Left kidney (tissue), 2 donors: ENCODE results near the gene FNDC3B. TPM values are rescaled to one million over a fixed set of nuclear protein-coding genes. Genes with fewer than 3 reads are reported as not detected.
A peak's percentile ranks its signal among the peaks of the same experiment; 100 is the strongest.
"Not testable (repeated sequence)": the region's sequence is repeated elsewhere in the genome, so short reads cannot be mapped to it uniquely, and the experiment has no call there.

Experiments used
- DNase-seq: peaks from one replicate; pipeline ENCODE4 v3.0.0-alpha.2; 2013
- polyA plus RNA-seq: library from polyadenylated mRNA; unstranded; fragments of 120-200 nt; gene quantifications from one replicate; pipeline ENCODE4 v1.2.1, GENCODE V29; 2013; ENCODE audit not compliant: insufficient read length

The FNDC3B gene
- polyA plus RNA-seq, 1 donor: 62.2 TPM

DNA sequence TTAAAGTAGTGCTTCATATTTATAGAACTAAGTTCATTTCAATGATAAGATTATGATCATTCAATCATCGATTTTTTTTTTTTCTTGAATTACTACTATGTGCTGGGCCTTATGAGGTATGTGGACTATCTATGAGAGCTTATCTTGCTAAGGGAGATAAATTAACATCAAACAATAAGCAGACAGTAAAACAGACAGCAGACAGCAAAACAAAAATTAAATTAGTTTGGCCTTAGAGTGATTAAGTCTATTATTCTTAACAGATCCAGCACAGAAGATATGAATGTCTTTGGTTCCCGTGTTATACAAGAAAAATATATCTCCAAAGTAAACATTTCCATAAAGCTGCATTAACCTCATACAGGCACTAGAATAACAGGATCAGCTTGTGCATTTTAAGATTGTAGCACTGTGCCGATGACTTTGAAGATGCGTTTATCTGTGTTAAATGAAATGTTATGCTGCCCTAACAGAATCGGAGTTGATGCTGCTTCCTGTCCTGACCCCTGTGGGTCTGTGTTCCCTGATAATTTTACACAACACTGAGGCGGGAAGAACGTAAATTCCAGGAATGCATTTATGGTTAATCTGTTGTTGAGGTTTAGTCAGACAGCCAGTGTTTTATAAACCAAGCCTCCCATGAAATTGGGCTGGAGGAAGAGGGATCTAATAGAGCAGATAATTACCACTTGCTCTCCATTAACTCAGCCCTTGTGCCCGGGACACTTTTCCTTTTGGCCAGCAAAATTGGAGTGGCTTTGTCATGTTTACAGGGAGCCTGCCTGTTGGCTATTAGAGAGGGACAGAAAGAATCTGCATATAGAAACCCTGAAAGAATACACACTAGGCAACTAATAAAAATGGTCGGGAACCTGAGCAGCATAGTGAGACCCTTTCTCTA, 328.1 kb downstream of the FNDC3B start:
- no peak for DNase-seq

DNA sequence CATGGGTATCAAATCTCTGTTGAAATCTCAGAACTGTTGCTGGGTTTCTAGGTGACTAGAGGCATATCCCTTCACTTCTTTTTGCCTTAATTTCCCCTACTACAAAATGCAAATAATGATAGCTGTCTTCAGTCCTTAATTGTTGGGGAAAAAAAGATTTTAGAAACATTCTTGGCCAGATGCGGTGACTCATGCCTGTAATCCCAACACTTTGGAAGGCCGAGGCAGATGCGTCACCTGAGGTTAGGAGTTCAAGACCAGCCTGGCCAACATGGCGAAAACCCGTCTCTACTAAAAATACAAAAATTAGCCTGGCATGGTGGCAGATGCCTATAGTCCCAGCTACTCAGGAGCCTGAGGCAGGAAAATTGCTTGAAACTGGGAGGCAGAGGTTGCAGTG, 329.2 kb downstream of the FNDC3B start:
- DNase-seq: not testable (repeated sequence)

DNA sequence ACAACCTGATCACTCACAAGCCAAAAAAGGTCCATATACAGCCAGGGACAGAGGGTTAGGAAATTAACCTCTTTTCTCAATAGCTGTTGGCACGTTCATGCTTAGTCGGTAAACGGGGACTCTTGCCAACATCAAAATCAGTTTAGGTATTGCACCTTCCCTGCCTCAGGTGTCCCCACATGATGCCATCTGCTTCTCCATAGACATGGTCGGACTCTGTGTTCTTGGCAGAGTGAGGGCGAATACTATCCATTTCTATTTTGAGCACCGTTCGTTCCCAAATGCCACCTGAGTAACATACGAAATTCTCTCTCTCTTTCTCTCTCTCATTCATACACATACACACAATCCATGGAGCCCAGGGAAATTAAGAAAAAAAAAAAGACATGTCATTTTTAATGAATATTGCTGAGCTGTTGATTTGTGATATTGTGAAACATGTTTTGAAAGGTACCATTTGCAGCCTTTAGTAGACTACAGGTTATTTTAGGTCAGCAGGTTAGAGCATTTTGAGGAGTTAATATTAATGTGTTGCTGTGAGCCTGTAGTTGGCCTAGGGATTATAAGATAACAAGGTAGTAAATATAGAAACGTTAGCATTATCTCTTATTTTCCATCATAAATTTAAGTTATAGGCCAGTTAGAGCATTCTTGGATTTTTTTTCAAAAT, 330.3 kb downstream of the FNDC3B start:
- no peak for DNase-seq

DNA sequence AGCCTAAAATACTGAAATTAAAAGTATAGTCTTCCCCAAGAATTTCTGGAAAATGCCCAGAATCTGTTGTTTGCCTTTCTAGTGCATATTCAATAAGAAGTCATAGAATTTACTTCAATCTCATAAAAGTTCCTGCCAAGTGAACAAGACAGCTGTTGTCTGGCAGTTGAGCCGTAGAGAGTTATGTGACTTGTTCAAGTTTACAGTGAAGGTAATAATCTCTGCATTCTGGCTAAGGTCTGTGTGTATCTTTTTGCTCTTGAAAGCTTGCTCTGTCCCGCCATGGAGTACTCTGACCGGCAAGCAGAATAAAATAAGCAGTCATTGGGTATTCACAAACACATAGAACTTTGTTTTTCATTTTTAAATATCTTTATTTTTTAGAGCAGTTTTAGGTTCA, 331.0 kb downstream of the FNDC3B start:
- DNase-seq: no peak

DNA sequence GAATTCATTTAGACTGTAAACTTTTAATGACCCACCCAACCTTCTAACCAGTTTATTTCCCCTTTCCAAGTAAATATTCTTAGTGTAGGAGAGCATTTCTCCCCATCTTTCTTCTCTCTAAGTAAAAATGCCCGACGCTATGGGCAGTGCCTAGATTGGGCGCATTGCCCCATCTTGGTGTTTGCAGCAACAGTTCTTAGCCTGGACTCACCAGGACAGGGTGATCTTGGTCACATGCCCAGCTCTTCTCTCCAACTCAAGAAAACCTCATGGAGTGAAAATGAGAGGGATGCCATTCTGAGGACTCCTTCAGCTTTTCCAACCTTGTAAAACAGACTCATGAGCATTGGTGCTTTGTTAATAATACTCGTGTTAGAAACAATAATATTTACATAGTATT, 332.2 kb downstream of the FNDC3B start:
- DNase-seq: no peak

DNA sequence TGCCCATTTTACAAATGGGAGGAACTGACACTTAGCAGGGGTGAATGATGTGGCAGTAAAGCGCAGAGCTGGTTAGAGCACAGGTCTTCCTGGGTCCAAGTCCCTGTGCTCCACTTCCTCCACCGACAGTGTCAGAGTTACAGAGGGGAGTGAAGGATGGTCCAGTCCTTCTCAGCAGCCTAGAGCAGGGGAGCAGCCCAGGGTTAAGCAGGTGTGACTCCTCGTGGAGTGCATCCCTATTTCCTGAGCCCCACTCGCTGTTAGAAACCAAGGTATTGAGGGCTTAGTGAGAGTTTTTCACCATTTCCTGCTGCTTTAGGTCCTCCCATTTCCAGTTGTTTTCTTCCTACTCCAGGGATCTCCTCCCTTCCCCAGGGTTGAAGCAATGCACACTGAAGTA, 333.5 kb downstream of the FNDC3B start:
- DNase-seq: no peak

DNA sequence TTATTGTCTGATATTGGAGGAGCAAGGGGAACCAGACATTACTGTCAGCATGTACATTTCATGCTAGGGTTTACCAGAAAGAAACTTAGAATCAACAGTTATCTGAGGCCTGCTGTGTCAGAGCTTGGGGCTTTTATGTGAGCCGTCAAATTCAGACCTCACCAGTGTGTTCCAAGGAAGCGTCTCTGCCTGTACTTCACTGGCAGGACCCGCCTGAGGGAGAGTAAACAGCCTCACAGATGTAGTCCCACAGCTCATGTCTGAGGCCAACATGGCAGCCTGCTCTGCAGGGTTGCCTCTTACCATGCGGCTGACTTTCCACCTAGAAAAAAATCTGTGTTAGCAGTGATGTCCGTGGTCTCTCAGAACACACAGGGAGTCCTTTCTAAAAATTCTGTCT, 334.5 kb downstream of the FNDC3B start:
- no peak for DNase-seq

DNA sequence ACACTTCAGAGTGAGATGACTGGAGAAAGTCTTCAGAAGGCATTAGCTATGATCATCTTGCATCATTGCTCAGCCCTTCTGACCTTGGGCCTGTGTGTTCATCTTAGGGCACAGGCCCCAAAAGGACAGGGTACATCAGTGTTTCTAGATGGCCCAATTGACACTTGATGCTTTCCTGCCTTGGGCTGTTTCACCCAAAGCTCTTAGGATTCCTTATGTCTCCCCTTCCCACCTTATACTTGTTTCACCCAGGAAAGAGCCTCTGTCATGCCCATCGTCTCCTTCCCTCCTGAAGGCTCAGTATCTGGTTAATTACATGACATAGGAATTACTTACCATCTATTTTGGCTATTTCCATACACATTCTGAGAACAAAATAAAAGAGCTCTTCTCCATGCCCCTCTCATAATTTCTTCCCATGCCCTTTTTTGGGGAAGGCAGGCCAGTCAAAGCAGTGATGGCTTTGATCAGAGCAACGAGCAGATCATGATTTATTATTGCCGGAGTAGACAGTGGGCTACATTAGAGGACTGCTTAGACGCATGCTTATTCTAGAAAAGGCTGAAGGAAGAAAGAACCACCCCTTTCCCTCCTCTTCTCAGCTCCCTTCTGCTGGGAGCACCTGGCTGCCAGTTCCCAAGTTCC, 335.9 kb downstream of the FNDC3B start:
- no peak for DNase-seq

DNA sequence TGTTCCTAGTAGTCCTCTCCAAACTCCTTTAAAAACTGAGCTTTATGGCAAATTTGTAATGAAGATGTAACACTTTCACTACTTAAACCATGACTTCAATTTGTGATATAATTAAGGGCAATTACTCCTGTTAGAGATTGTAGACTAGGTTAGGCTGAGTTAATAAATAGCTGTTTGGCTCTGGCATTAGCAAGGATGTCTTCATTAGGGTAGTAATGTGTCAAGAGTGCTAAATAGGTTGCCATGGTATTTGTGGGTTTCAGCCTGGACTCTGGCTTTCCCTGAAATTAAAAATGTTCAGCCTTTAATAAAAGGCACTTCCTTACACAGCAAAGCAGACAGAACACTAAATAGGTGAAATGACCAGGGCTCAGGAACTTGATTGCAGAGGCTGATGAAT, 337.0 kb downstream of the FNDC3B start:
- DNase-seq: no peak

DNA sequence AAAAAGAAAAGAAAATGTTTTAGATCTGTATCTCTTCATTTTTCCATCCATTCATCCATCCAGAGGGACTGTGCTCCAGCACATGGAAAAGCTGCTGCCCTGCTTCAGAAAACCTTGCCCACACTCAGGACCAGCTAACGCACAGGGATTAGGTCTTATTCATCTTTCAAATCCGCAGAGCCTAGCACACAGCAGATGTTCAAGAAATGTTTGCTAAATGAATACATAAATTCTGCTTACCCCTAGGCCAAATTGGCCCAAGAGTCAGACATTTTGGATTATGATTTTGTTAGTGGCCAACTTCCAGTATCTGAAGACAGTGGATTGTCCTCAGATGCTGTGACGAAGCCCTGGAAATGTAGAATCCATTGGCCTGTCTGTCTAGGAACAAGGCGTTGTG, 337.5 kb downstream of the FNDC3B start:
- DNase-seq: no peak

DNA sequence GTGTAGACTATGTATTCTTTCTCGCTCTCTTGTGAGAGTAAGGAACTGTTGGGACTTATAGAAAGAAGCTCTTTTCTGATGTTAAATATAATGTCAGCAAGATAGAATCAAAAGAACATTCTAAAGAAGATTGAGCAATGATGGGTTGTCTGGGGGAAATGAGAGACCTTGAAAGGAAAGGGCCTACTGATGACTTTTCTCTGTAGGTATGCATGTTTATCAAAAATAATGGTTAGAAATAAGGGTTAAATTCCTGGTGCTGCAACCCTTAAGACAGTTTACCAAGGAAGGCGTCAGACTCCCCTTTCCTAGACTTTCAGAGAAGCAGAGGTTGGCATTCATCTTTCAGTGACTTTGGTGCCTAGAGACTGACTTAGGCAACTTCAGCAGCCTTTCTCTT, 339.1 kb downstream of the FNDC3B start:
- no peak for DNase-seq

DNA sequence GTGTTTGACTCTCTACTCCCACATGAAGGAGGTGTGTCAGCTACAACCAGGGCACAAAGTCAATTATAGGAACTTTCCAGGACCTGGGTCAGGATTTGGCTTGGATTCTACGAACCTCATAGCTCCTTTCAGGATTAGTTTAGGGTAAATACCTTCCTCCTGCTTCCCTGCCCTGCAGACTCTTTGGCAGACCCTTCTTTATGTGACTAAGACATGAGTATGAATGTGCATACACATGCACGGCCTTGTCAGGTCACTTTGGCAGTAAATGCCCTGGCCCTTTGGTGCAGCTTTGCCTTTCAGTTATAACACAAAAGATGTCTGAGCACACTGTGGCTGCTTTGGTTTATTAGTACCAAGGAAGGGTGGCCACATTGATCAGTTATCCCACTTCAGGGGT, 340.0 kb downstream of the FNDC3B start:
- DNase-seq: no peak

DNA sequence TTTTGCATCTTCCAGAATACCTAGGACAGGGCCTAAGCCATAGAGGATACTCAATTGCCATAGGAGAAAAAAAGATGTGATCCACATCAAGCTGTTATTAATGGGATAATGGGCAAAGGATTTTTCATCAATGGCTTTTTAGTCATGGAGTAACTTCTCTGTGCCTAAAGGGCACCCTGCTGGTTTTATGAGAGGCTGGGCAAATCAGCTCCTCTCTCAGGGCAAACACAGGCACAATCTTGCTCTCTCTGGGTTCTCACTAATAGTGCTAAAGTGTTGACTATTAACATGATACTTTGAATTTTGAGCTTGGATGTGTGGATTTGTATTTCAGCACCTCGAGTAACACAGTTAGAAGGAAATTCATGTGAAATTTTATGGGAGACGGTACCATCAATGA, 341.3 kb downstream of the FNDC3B start:
- no peak for DNase-seq

DNA sequence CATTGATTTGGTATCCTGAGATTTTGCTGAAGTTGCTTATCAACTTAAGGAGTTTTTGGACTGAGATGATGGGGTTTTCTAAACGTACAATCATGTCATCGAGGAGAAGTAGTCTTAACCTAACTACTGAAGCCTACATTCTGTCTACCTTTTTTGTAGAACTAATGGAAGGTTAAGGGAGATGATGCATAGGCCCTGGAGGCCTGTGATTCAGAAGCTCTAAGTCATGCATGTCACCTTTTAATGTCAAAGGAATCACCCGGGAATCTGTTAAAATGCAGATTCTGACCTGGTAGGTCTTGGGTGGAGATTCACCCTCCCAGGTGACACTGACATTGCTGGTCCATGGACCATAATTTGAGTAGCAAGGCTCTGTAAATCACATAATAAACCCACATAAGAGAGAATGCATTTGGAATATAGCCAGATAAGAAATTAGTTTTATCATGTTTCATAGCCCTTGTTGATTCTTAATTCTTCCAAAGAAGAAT, 344.0 kb downstream of the FNDC3B start:
- DNase-seq: no peak

DNA sequence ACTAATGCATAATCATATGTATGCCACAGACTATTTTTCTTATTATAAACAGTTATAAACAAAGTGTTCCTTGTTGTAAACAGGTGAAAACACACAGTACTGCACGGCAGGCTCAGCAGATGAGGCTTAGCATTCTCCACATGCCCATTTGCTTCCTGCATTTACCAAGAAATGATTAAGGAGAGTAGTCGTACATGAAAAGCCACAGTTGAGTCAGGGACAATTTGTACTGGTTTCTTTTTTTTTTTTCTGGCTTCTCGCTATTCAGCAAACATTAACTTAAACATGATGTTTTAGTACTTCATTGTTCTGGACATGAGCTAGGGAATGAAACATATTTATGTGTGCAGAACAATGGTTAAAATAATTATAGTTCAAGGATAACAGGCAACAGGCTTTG, 345.5 kb downstream of the FNDC3B start:
- no peak for DNase-seq

DNA sequence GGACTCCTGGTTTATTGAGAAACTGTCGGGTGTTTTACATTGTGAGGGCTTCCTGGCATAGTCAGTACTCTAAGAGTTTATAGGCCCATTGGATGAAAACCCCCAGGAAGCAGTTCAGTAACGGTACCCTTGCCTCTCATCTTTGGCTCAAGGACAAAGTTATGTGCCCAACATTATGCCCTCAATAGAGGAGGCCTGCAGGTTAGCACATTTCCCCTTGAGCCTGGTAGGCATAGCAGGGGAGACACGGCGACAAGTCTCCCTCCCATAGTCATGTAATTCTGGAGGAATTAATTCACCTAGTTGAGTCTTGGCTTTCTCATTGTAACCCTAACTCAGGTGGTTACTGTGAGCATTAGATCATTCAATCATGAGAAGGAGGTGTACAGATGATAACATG, 348.4 kb downstream of the FNDC3B start:
- no peak for DNase-seq

DNA sequence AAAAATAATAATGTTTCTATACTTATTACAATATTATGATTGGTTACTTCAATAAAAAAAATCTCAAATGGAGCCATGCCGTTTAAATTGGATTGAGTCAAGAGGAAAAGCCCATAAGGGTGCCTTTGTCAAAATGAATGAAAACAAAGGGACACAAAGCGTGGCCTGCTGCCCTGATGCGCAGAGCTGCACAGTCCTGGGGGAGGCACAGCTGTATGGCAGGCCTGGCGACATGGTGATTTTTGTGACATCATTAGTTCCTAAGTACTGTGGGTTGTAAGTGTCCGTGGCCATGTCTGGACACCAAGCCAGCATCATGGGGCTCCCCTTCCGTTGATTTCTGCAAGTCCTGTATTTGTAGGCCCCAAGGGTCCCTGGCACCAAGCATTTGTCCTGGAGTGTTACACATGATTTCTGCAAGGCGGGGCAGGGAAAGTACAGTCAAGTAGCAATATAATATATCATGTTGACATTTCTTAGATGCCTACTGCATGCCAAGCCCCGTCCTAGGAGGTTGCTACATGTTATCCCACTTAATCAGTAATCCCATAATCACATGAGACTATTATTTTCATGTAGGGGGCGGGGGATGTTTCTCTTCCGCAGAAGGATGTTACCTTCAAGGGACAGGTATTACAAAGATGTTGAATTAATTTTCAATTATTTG, 349.2 kb downstream of the FNDC3B start:
- no peak for DNase-seq

DNA sequence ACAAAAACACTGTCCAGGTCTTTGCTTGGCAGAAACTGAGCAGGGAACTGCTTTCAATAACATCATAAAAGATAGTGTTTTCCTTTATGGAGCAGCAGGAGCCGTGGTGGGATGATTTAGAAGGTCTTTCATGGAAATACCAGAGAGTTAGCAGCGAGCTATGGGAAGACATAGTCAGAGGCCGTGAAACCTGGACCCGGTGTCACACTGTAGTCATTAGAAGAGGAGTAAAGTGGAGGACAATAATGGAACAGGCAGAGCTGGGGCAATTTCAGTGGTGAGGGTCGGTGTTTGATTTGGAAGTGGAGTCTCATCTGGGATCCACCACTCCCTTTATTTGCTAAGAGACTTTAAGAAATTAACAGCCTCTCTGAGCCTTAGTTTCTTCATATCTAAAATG, 351.4 kb downstream of the FNDC3B start:
- no peak for DNase-seq

DNA sequence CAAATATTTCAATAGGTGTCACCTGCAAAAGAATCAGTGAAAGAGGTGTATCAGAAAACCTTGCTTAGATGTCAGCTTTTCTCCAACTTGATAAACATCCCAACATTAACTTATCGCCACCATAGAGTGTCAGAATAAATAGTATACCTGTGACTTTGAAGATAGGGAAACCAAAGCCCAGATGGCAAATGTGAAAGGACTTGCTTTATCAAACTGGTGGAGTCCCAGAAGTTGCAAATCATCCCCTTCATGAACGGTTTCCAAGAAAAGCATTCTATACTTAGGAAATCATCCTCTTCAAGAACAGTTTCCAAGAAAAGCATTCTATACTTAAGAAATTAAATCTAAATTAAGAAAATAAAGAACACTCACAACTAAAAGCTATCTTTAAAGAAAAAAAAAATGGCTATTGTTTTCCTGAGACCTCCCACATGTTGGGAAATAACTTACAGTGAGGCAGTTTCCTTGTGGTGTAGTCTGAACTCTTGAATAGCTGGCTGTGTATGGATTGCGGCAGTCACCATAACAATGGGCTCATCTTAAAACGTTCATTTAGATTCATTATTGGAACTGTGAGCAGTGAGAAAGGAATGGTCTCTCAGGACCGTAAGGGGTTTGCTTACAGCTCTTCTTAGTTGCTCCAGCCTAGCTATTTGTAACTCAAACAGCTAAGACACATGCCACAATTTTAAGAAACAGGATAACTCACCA, 352.4 kb downstream of the FNDC3B start:
- DNase-seq: peak; percentile 22

DNA sequence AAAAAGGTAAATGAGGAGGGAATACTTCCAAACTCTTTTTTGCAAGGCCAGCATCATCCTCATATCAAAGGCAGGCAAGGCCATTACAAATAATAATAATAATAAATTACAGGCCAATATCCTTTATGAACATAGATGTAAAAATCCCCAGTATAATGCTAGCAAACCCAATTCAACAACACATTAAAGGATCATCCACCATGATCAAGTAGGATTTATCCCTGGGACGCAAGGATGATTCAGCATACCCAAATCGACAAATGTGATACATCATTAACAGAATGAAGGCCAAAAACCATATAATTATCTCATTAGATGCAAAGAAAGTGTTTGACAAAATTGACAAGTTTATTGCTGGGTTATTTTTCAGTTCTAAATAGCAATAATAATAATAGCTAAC, 355.3 kb downstream of the FNDC3B start:
- DNase-seq: no peak

DNA sequence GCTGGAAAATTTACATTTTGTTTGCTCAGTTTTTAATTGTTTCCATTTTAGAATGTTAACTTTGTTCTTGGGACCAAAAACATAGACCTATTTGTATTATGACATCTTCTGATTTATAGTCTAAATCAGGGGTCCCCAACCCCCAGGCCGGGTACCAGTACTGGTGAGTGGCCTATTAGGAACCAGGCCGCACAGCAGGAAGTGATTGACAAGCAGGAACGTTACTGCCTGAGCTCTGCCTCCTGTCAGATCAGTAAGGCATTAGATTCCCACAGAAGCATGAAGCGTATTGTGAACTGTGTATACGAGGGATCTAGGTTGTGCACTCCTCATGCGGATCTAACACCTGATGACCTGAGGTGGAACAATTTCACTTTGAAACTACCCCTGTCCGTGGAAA, 357.0 kb downstream of the FNDC3B start:
- no peak for DNase-seq
